Heart left ventricle (tissue), 16 donors: Measurements from ENCODE around the gene EDA2R. TPM values are rescaled to one million over a fixed set of nuclear protein-coding genes. Genes with fewer than 3 reads are reported as not detected.

Source experiments
- ATAC-seq, 4 donors: fragments of 200-7000 bp; cut with Tn5 transposase; one replicate each; pipeline ENCODE4 v1.9.1; 2020 to 2022; ENCODE audit warnings: moderate library complexity in 4 of 4, mild to moderate bottlenecking in 3 of 4, moderate number of reproducible peaks in 1 of 4
- DNase-seq, 5 donors: peaks; one replicate each; pipeline ENCODE4 v3.0.0-alpha.2; 2020
- H3K27ac ChIP-seq, 12 donors: fragments of 200-600 bp; sonication (generic) in 4 of 12; one replicate each; pipeline versions ENCODE4 v1.5.0 to v1.8.0; 2016 to 2022; ENCODE audit warnings: mild to moderate bottlenecking in 2 of 12
- H3K27me3 ChIP-seq, 9 donors: fragments of 200-600 bp; sonication (generic) in 2 of 9; one replicate each; pipeline versions ENCODE4 v1.5.1 to v1.8.0; 2016 to 2022; ENCODE audit warnings: mild to moderate bottlenecking in 3 of 9
- H3K36me3 ChIP-seq, 9 donors: fragments of 200-600 bp; sonication (generic) in 2 of 9; one replicate each; pipeline versions ENCODE4 v1.5.0 to v1.8.0; 2018 to 2022; ENCODE audit warnings: mild to moderate bottlenecking in 2 of 9
- H3K4me1 ChIP-seq, 12 donors: fragments of 200-600 bp; sonication (generic) in 4 of 12; one replicate each; pipeline versions ENCODE4 v1.5.0 to v1.8.0; 2016 to 2022; ENCODE audit warnings: mild to moderate bottlenecking in 3 of 12
- H3K4me3 ChIP-seq, 12 donors: fragments of 200-600 bp; sonication (generic) in 4 of 12; one replicate each; pipeline versions ENCODE4 v1.5.0 to v1.8.0; 2017 to 2022; ENCODE audit warnings: mild to moderate bottlenecking in 9 of 12, moderate library complexity in 4 of 12
- H3K9me3 ChIP-seq, 12 donors: fragments of 200-600 bp; sonication (generic) in 4 of 12; one replicate each; pipeline versions ENCODE4 v1.5.0 to v1.8.0; 2016 to 2022; ENCODE audit warnings: mild to moderate bottlenecking in 1 of 12
- CTCF ChIP-seq, 12 donors: fragments of 200-600 bp; sonication (generic) in 4 of 12; IDR thresholded peaks; one replicate each; pipeline versions ENCODE4 v1.5.0 to v1.8.0; 2018 to 2022; ENCODE audit warnings: antibody characterized with exemption in 12 of 12, mild to moderate bottlenecking in 5 of 12
- POLR2A ChIP-seq, 2 donors: fragments of 450-650 bp; IDR thresholded peaks; one replicate each; pipeline ENCODE4 v1.6.1; 2017; ENCODE audit warnings: antibody characterized with exemption in 2 of 2, mild to moderate bottlenecking in 2 of 2, moderate library complexity in 2 of 2
- WGBS, 4 donors: extraction: QIAGEN DNeasy Blood & Tissue Kit in 2 of 4; methylation state at CpG; one replicate each; pipeline versions ENCODE4 v1.1.5 to v1.1.7; 2013 to 2018; 5-methylcytosine and 5-hydroxymethylcytosine counted together
- intact Hi-C, 10 donors: fragments of 100-400 bp; cut with DNase I; formaldehyde crosslinking; loops; one replicate each; pipeline versions ENCODE4 v1.11.1 to v1.14.2; 2022
- polyA plus RNA-seq, 2 donors: library from polyadenylated mRNA; stranded (reverse); fragments of 200-250 nt; gene quantifications; one replicate each; pipeline ENCODE4 v1.2.3, GENCODE V29; 2013
- total RNA-seq, 9 donors: library from RNA; depleted of rRNA in 2 of 9; stranded (reverse); fragments of >200 nt in 2 of 9; fragmentation: NEBNext Ultra II Directional in 3 of 9; extraction: Animal tissue kit (Norgen Biotek cat#: 25700) in 3 of 9; gene quantifications; one replicate each; pipeline versions ENCODE4 v1.1.0 to v1.2.4, GENCODE V29; 2016 to 2023
- donor health status: ischemic (EF 13 %, LVEDD 7.1; RV severe dilation, severe dysfunction).
- donor health status: healthy with polysubstance abuse.
- donor health status: DM: no; HTN: yes; CAD: no.
- donor health status: DM: no; HTN: no; CAD: no.
- donor health status: ischemic (EF 25% LVEDD 6.9; RV normal size, moderate dysfunction).
- donor health status: ischemic (EF 25% LVEDD 5.7; RV mildly dilated, moderate dysfunction).
- donor health status: healthy.
- donor health status: DM: yes; HTN: yes; CAD: no.
- donor health status: ischemic (EF 35%, LVEDD 5.7; RV mildly dilated, moderate dysfunction).
- donor health status: nonischemic (EF 11% LVEDD 7.7; RV severe dilation, severe dysfunction).
- donor health status: DM: yes; HTN: yes; CAD: no.
- donor health status: PGD.
- donor health status: ischemic (EF 29% LVEDD 5.4; RV normal size, mild dysfunction).
- donor health status: nonischemic (EF 23%, LVEDD 6.1; RV moderate dilation, normal function).

EDA2R gene
- total and polyA plus RNA-seq, 11 donors = 0.14 to 4.6 (median 1.1) TPM

DNA sequence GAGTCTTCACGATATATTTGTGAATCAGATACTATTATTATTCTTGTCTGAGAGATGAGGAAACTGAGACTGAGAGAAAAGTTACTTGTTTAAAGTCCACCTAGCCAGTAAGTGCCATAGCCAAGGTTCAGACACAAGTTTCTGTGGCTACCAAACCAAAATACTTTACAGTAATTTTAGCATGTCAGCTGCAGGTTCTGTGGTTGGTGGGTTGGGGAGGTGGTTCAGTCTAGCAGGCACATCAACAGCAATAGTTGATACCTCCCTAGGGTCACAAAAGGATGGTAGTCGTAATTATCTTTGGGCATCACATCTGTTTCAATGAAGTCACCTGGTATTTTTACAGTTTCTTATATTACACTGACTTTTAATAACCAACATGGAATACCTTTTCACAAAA is 35.6 kb upstream of the EDA2R start:
- no peaks in the 10 kb centered on the region for H3K36me3 ChIP-seq
- WGBS, 4 donors = 54 to 79% (median 70%) methylated on average over 2 of the region's 2 CpGs
- TF ChIP-seq CTCF (IDR thresholded peaks at IDR 0.05) (no peak), POLR2A (IDR thresholded peaks at IDR 0.05) (no peak)

DNA sequence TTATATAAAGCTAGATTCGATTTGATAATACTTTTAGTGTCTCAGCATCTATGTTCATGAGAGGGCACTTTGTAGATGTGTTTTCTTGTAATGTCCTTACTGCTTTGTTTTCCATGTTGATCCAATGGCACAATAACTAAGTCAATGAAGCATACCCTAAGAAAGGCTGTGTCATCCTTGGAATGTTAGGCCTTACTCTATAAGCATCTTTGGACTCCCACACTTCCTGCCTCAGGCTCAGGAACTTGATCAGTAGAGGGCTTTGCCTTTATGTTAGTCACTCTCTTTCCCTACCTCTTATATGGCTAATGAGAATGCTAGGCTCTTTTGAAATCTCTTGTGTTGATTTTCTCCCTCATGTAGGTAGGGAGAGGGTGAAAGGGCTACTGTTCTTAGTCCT is 33.2 kb upstream of the EDA2R start:
- Histone ChIP-seq H3K4me1 (no peaks in the 10 kb centered on the region), H3K4me3 (no peak overlapping the region), H3K27ac (no peak overlapping the region), H3K36me3 (no peaks in the 10 kb centered on the region), H3K27me3 (no peaks in the 10 kb centered on the region), H3K9me3 (peaks cover 0 to 4% (median 0%) of the 10 kb centered on the region in 12 donors)
- WGBS, 4 donors = 44 to 71% (median 60%) methylated on average over 1 of the region's 1 CpG
- no peak for DNase-seq
- no peak for ATAC-seq
- TF ChIP-seq CTCF (IDR thresholded peaks at IDR 0.05) (no peak), POLR2A (IDR thresholded peaks at IDR 0.05) (no peak)
- intact Hi-C loops = loop anchor here in 1 of 10 donors (5.0 kb wide), 1 partner anchor 125 kb away; no protein-coding TSS in a partner anchor

More for the DNA sequence above, 35.6 kb upstream of the EDA2R start:
- H3K9me3 ChIP-seq = peaks cover 0 to 4% (median 0%) of the 10 kb centered on the region in 12 donors
- no peaks in the 10 kb centered on the region for H3K4me1 ChIP-seq
- H3K27me3 ChIP-seq = no peaks in the 10 kb centered on the region
- H3K27ac ChIP-seq = no peak overlapping the region
- no peak overlapping the region for H3K4me3 ChIP-seq
- ATAC-seq (no peak), DNase-seq (no peak)
- intact Hi-C loops = loop anchor here in 1 of 10 donors (5.0 kb wide), 1 partner anchor 127 kb away; no protein-coding TSS in a partner anchor

GRCh38 chrX:66654411-66654810 is 15.5 kb upstream of the EDA2R start:
- Histone ChIP-seq H3K27ac (no peak overlapping the region), H3K27me3 (peaks cover 0 to 20% (median 0%) of the 10 kb centered on the region in 9 donors), H3K4me1 (no peaks in the 10 kb centered on the region), H3K9me3 (no peaks in the 10 kb centered on the region), H3K4me3 (no peak overlapping the region), H3K36me3 (no peaks in the 10 kb centered on the region)
- intact Hi-C loops = no loop called here
- no peak for ATAC-seq
- no peak for TF ChIP-seq CTCF (IDR thresholded peaks at IDR 0.05)
- TF ChIP-seq POLR2A (IDR thresholded peaks at IDR 0.05) = no peak
- DNase-seq = no peak

GRCh38 chrX:66635360-66635759 is 3.5 kb downstream of the EDA2R start:
- no peaks in the 10 kb centered on the region for H3K36me3 ChIP-seq
- no peaks in the 10 kb centered on the region for H3K9me3 ChIP-seq
- 45 to 55% (median 47%) methylated on average over 2 of the region's 2 CpGs for WGBS, 4 donors
- ATAC-seq = peak in 3 of 4 donors; percentile 29 to 34 (median 32)
- DNase-seq = no peak
- TF ChIP-seq CTCF (IDR thresholded peaks at IDR 0.05) (no peak), POLR2A (IDR thresholded peaks at IDR 0.05) (no peak)
- peaks cover 0 to 3% (median 0%) of the 10 kb centered on the region in 9 donors for H3K27me3 ChIP-seq
- H3K4me1 ChIP-seq = peaks cover 0 to 9% (median 0%) of the 10 kb centered on the region in 12 donors
- H3K4me3 ChIP-seq = no peak overlapping the region
- no peak overlapping the region for H3K27ac ChIP-seq
- intact Hi-C loops = no loop called here
